Measurements from ENCODE around the gene LRRC28. TPM values are rescaled to one million over a fixed set of nuclear protein-coding genes. Genes with fewer than 3 reads are reported as not detected.

The LRRC28 gene
- total and polyA plus RNA-seq, 9 of the 15 experiments (the other 6 are each of a cell fraction or from before 2014, with no cell fraction given) = 5.5 to 17.4 (median 7.9) TPM

DNA sequence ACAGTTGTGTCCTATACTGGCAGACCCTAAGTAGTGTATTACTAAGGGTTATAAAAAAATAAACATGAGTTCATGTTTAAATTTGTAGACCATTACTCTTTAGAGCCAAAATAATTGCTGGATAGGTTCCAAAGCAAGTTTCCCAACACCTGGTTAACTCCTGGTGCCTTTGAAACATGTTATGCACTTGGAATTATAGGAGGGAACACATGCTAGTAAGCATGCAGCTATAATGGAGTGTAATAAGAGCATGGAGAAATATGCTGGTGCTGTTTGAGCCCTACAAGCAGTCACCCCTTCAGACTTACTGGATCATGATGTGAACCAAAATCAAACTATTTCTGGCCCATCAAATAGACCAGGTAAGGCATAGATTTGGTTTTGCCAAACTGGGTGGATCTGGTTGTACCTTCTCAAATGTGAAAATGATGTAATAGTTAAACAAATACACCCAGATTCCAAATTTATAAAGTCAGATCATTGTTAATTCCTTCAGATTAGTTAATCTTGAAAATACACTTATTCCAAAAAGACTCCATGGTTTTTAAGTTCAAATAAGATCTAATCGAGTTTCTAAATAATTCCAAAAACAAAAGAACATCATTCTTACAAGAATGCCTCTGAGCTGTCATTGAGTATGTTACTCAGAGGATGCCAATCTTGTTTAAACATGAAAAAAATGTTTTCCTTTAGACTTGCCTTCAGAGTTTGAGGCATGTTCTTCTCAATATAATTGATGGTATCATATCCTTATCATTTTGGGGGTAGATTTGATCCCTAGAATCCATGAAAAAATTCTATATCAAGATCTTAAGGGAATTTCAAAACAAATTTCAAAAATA lies 69.3 kb downstream of the LRRC28 start:
- intact Hi-C loops (cut with micrococcal nuclease) = no loop called here
- DNase-seq (ENCODE audit: extremely low read depth in 1 of 4, low spot score in 3 of 4) = no peak
- Histone ChIP-seq H3K4me3 (no peak overlapping the region), H3K79me2 (ENCODE audit: control insufficient read depth, insufficient read depth, low read length) (no peaks in the 10 kb centered on the region), H3K9me1 (ENCODE audit: control insufficient read depth, insufficient read depth, low read length) (no peaks in the 10 kb centered on the region), H3K9ac (ENCODE audit: insufficient read depth in 1 of 2, low read depth in 2 of 2, low read length in 2 of 2) (no peak overlapping the region), H2AFZ (ENCODE audit: low read depth, low read length) (no peak overlapping the region), H3K4me2 (ENCODE audit: insufficient read depth, low read length) (no peak overlapping the region), H3K9me3 (replicated peaks; ENCODE audit: control insufficient read depth, insufficient read depth, low read depth, low read length) (no peaks in the 10 kb centered on the region), H3K27ac (ENCODE audit: extremely low read depth, low read depth, low read length) (no peak overlapping the region), H3K36me3 (ENCODE audit: control insufficient read depth, insufficient read depth, low read length) (no peaks in the 10 kb centered on the region), H3K4me1 (replicated peaks in 1 of 2; ENCODE audit: control insufficient read depth in 2 of 2, insufficient read depth in 2 of 2, low read length in 2 of 2) (no peaks in the 10 kb centered on the region), H3K27me3 (ENCODE audit: control insufficient read depth in 2 of 2, insufficient read depth in 2 of 2, low read length in 2 of 2) (no peaks in the 10 kb centered on the region), H4K20me1 (replicated peaks; ENCODE audit: control insufficient read depth, insufficient read depth, low read length) (no peaks in the 10 kb centered on the region)
- WGBS (ENCODE audit: insufficient coverage, low coverage, missing lambda C conversion rate) = 5% methylated on average over 1 of the region's 1 CpG
- ChIA-PET POLR2A (interaction anchor here (1.2 kb wide), 1 partner anchor 16 kb away, joined by 5 read pairs; no protein-coding TSS in a partner anchor), CTCF (ENCODE audit: low intra/inter-chr PET ratio) (no interaction called here)
- no TSS peak for BruUV-seq (replicated peaks)
- in situ Hi-C loops (cut with MboI) = no loop called here
- ATAC-seq = no peak
- TF ChIP-seq HDGF (IDR thresholded peaks at IDR 0.05) (no peak), CHCHD3 (CRISPR knock-in tag; IDR thresholded peaks at IDR 0.05) (no peak), ZBTB17 (CRISPR knock-in tag; IDR thresholded peaks at IDR 0.05) (no peak), DNMT1 (IDR thresholded peaks at IDR 0.05) (no peak)
- FAIRE-seq = no peak

GRCh38 chr15:99321468-99321867 lies 70.2 kb downstream of the LRRC28 start:
- H3K27ac ChIP-seq (ENCODE audit: extremely low read depth, low read depth, low read length) = no peak overlapping the region
- no peak for TF ChIP-seq KLF6 (CRISPR knock-in tag; IDR thresholded peaks at IDR 0.05; ENCODE audit: borderline replicate concordance)
- no peak for TF ChIP-seq FOXJ3 (CRISPR knock-in tag; IDR thresholded peaks at IDR 0.05)
- TF ChIP-seq CHAMP1 (IDR thresholded peaks at IDR 0.05) = no peak
- TF ChIP-seq NR1H2 (CRISPR knock-in tag; IDR thresholded peaks at IDR 0.05) = no peak
- TF ChIP-seq SMAD2 (IDR thresholded peaks at IDR 0.05; ENCODE audit: low read depth, low read length) = no peak
- no peak overlapping the region for H3K9ac ChIP-seq (ENCODE audit: insufficient read depth in 1 of 2, low read depth in 2 of 2, low read length in 2 of 2)
- DNase-seq (ENCODE audit: extremely low read depth in 1 of 4, low spot score in 3 of 4) (no peak), FAIRE-seq (no peak), ATAC-seq (no peak)
- H3K36me3 ChIP-seq (ENCODE audit: control insufficient read depth, insufficient read depth, low read length) = no peaks in the 10 kb centered on the region
- H2AFZ ChIP-seq (ENCODE audit: low read depth, low read length) = no peak overlapping the region
- CTCF ChIA-PET (ENCODE audit: low intra/inter-chr PET ratio) = no interaction called here
- no peaks in the 10 kb centered on the region for H3K79me2 ChIP-seq (ENCODE audit: control insufficient read depth, insufficient read depth, low read length)
- POLR2A ChIA-PET = no interaction called here
- H3K27me3 ChIP-seq (ENCODE audit: control insufficient read depth in 2 of 2, insufficient read depth in 2 of 2, low read length in 2 of 2) = no peaks in the 10 kb centered on the region
- BruUV-seq (replicated peaks) = no TSS peak
- H3K4me3 ChIP-seq = no peak overlapping the region
- in situ Hi-C loops (cut with MboI) = no loop called here
- intact Hi-C loops (cut with micrococcal nuclease) = no loop called here
- no peaks in the 10 kb centered on the region for H3K9me3 ChIP-seq (replicated peaks; ENCODE audit: control insufficient read depth, insufficient read depth, low read depth, low read length)
- no peaks in the 10 kb centered on the region for H3K9me1 ChIP-seq (ENCODE audit: control insufficient read depth, insufficient read depth, low read length)
- no peak overlapping the region for H3K4me2 ChIP-seq (ENCODE audit: insufficient read depth, low read length)
- no peaks in the 10 kb centered on the region for H4K20me1 ChIP-seq (replicated peaks; ENCODE audit: control insufficient read depth, insufficient read depth, low read length)
- WGBS (ENCODE audit: insufficient coverage, low coverage, missing lambda C conversion rate) = 0% methylated on average over 1 of the region's 1 CpG
- H3K4me1 ChIP-seq (replicated peaks in 1 of 2; ENCODE audit: control insufficient read depth in 2 of 2, insufficient read depth in 2 of 2, low read length in 2 of 2) = no peaks in the 10 kb centered on the region

Measured in K562 (cell line).